Measurements from ENCODE around the gene EEFSEC.

The EEFSEC gene

GRCh38 chr3:128128251-128128650 lies 25.0 kb upstream of the EEFSEC start:
- no peak overlapping the region for H3K4me3 ChIP-seq (ENCODE audit: low read depth in 1 of 2, low read length in 2 of 2)
- no peak overlapping the region for H3K27ac ChIP-seq (ENCODE audit: low read depth, low read length)
- no peaks in the 10 kb centered on the region for H3K36me3 ChIP-seq (ENCODE audit: control insufficient read depth in 1 of 2, insufficient read depth in 2 of 2, low read length in 2 of 2)
- no peaks in the 10 kb centered on the region for H3K27me3 ChIP-seq (ENCODE audit: control insufficient read depth in 1 of 2, insufficient read depth in 2 of 2, low read length in 2 of 2)
- H3K9ac ChIP-seq (ENCODE audit: low read depth in 1 of 2, low read length in 2 of 2) = no peak overlapping the region
- H3K9me3 ChIP-seq (ENCODE audit: control insufficient read depth in 1 of 2, low read length in 2 of 2) = no peaks in the 10 kb centered on the region
- H3K4me1 ChIP-seq (ENCODE audit: control insufficient read depth in 1 of 2, insufficient read depth in 2 of 2, low read length in 2 of 2) = peaks cover 0 to under 1% of the 10 kb centered on the region in 2 donors

- no peak overlapping the region for H3K9ac ChIP-seq (ENCODE audit: low read depth in 1 of 2, low read length in 2 of 2)
- H3K27ac ChIP-seq (ENCODE audit: low read depth, low read length) = no peak overlapping the region
- no peaks in the 10 kb centered on the region for H3K36me3 ChIP-seq (ENCODE audit: control insufficient read depth in 1 of 2, insufficient read depth in 2 of 2, low read length in 2 of 2)
- H3K4me1 ChIP-seq (ENCODE audit: control insufficient read depth in 1 of 2, insufficient read depth in 2 of 2, low read length in 2 of 2) = no peaks in the 10 kb centered on the region
- H3K4me3 ChIP-seq (ENCODE audit: low read depth in 1 of 2, low read length in 2 of 2) = no peak overlapping the region
- H3K27me3 ChIP-seq (ENCODE audit: control insufficient read depth in 1 of 2, insufficient read depth in 2 of 2, low read length in 2 of 2) = no peaks in the 10 kb centered on the region
- no peaks in the 10 kb centered on the region for H3K9me3 ChIP-seq (ENCODE audit: control insufficient read depth in 1 of 2, low read length in 2 of 2)
These were observed 21.2 kb upstream of the EEFSEC start for GRCh38 chr3:128131897-128132646.

GRCh38 chr3:128133273-128133883 lies 19.9 kb upstream of the EEFSEC start:
- no peaks in the 10 kb centered on the region for H3K9me3 ChIP-seq (ENCODE audit: control insufficient read depth in 1 of 2, low read length in 2 of 2)
- no peaks in the 10 kb centered on the region for H3K27me3 ChIP-seq (ENCODE audit: control insufficient read depth in 1 of 2, insufficient read depth in 2 of 2, low read length in 2 of 2)
- H3K4me1 ChIP-seq (ENCODE audit: control insufficient read depth in 1 of 2, insufficient read depth in 2 of 2, low read length in 2 of 2) = no peaks in the 10 kb centered on the region
- H3K36me3 ChIP-seq (ENCODE audit: control insufficient read depth in 1 of 2, insufficient read depth in 2 of 2, low read length in 2 of 2) = no peaks in the 10 kb centered on the region
- H3K9ac ChIP-seq (ENCODE audit: low read depth in 1 of 2, low read length in 2 of 2) = no peak overlapping the region
- no peak overlapping the region for H3K4me3 ChIP-seq (ENCODE audit: low read depth in 1 of 2, low read length in 2 of 2)
- no peak overlapping the region for H3K27ac ChIP-seq (ENCODE audit: low read depth, low read length)

- Histone ChIP-seq H3K9me3 (ENCODE audit: control insufficient read depth in 1 of 2, low read length in 2 of 2) (no peaks in the 10 kb centered on the region), H3K36me3 (ENCODE audit: control insufficient read depth in 1 of 2, insufficient read depth in 2 of 2, low read length in 2 of 2) (peaks cover 0 to 9% of the 10 kb centered on the region in 2 donors), H3K4me3 (ENCODE audit: low read depth in 1 of 2, low read length in 2 of 2) (no peak overlapping the region), H3K4me1 (ENCODE audit: control insufficient read depth in 1 of 2, insufficient read depth in 2 of 2, low read length in 2 of 2) (no peaks in the 10 kb centered on the region), H3K9ac (ENCODE audit: low read depth in 1 of 2, low read length in 2 of 2) (no peak overlapping the region), H3K27me3 (ENCODE audit: control insufficient read depth in 1 of 2, insufficient read depth in 2 of 2, low read length in 2 of 2) (no peaks in the 10 kb centered on the region), H3K27ac (ENCODE audit: low read depth, low read length) (no peak overlapping the region)
These were observed 9.8 kb upstream of the EEFSEC start for GRCh38 chr3:128143496-128143895.

- H3K9me3 ChIP-seq (ENCODE audit: control insufficient read depth in 1 of 2, low read length in 2 of 2) = no peaks in the 10 kb centered on the region
- no peak overlapping the region for H3K4me3 ChIP-seq (ENCODE audit: low read depth in 1 of 2, low read length in 2 of 2)
- no peak overlapping the region for H3K9ac ChIP-seq (ENCODE audit: low read depth in 1 of 2, low read length in 2 of 2)
- H3K36me3 ChIP-seq (ENCODE audit: control insufficient read depth in 1 of 2, insufficient read depth in 2 of 2, low read length in 2 of 2) = peaks cover 0 to 9% of the 10 kb centered on the region in 2 donors
- no peaks in the 10 kb centered on the region for H3K4me1 ChIP-seq (ENCODE audit: control insufficient read depth in 1 of 2, insufficient read depth in 2 of 2, low read length in 2 of 2)
- H3K27ac ChIP-seq (ENCODE audit: low read depth, low read length) = no peak overlapping the region
- no peaks in the 10 kb centered on the region for H3K27me3 ChIP-seq (ENCODE audit: control insufficient read depth in 1 of 2, insufficient read depth in 2 of 2, low read length in 2 of 2)
These were observed 8.6 kb upstream of the EEFSEC start for GRCh38 chr3:128144512-128145187.

- Histone ChIP-seq H3K9ac (ENCODE audit: low read depth in 1 of 2, low read length in 2 of 2) (no peak overlapping the region), H3K4me3 (ENCODE audit: low read depth in 1 of 2, low read length in 2 of 2) (no peak overlapping the region), H3K4me1 (ENCODE audit: control insufficient read depth in 1 of 2, insufficient read depth in 2 of 2, low read length in 2 of 2) (no peaks in the 10 kb centered on the region), H3K36me3 (ENCODE audit: control insufficient read depth in 1 of 2, insufficient read depth in 2 of 2, low read length in 2 of 2) (peaks cover 0 to 9% of the 10 kb centered on the region in 2 donors), H3K27me3 (ENCODE audit: control insufficient read depth in 1 of 2, insufficient read depth in 2 of 2, low read length in 2 of 2) (no peaks in the 10 kb centered on the region), H3K27ac (ENCODE audit: low read depth, low read length) (no peak overlapping the region), H3K9me3 (ENCODE audit: control insufficient read depth in 1 of 2, low read length in 2 of 2) (no peaks in the 10 kb centered on the region)
These were observed 8.0 kb upstream of the EEFSEC start for GRCh38 chr3:128145279-128145678.

- no peak overlapping the region for H3K27ac ChIP-seq (ENCODE audit: low read depth, low read length)
- H3K9ac ChIP-seq (ENCODE audit: low read depth in 1 of 2, low read length in 2 of 2) = no peak overlapping the region
- H3K27me3 ChIP-seq (ENCODE audit: control insufficient read depth in 1 of 2, insufficient read depth in 2 of 2, low read length in 2 of 2) = no peaks in the 10 kb centered on the region
- H3K36me3 ChIP-seq (ENCODE audit: control insufficient read depth in 1 of 2, insufficient read depth in 2 of 2, low read length in 2 of 2) = peaks cover 0 to 9% of the 10 kb centered on the region in 2 donors
- H3K4me1 ChIP-seq (ENCODE audit: control insufficient read depth in 1 of 2, insufficient read depth in 2 of 2, low read length in 2 of 2) = no peaks in the 10 kb centered on the region
- no peaks in the 10 kb centered on the region for H3K9me3 ChIP-seq (ENCODE audit: control insufficient read depth in 1 of 2, low read length in 2 of 2)
- no peak overlapping the region for H3K4me3 ChIP-seq (ENCODE audit: low read depth in 1 of 2, low read length in 2 of 2)
These were observed 7.1 kb upstream of the EEFSEC start for GRCh38 chr3:128146201-128146600.

- Histone ChIP-seq H3K4me1 (ENCODE audit: control insufficient read depth in 1 of 2, insufficient read depth in 2 of 2, low read length in 2 of 2) (peaks cover 4 to 14% of the 10 kb centered on the region in 2 donors), H3K27me3 (ENCODE audit: control insufficient read depth in 1 of 2, insufficient read depth in 2 of 2, low read length in 2 of 2) (no peaks in the 10 kb centered on the region), H3K27ac (ENCODE audit: low read depth, low read length) (no peak overlapping the region), H3K36me3 (ENCODE audit: control insufficient read depth in 1 of 2, insufficient read depth in 2 of 2, low read length in 2 of 2) (peaks cover 0 to 9% of the 10 kb centered on the region in 2 donors), H3K9me3 (ENCODE audit: control insufficient read depth in 1 of 2, low read length in 2 of 2) (no peaks in the 10 kb centered on the region), H3K9ac (ENCODE audit: low read depth in 1 of 2, low read length in 2 of 2) (no peak overlapping the region), H3K4me3 (ENCODE audit: low read depth in 1 of 2, low read length in 2 of 2) (no peak overlapping the region)
These were observed 3.6 kb upstream of the EEFSEC start for GRCh38 chr3:128149650-128150049.

- no peaks in the 10 kb centered on the region for H3K9me3 ChIP-seq (ENCODE audit: control insufficient read depth in 1 of 2, low read length in 2 of 2)
- H3K36me3 ChIP-seq (ENCODE audit: control insufficient read depth in 1 of 2, insufficient read depth in 2 of 2, low read length in 2 of 2) = peaks cover 0 to 5% of the 10 kb centered on the region in 2 donors
- peaks cover 4 to 15% of the 10 kb centered on the region in 2 donors for H3K4me1 ChIP-seq (ENCODE audit: control insufficient read depth in 1 of 2, insufficient read depth in 2 of 2, low read length in 2 of 2)
- H3K4me3 ChIP-seq (ENCODE audit: low read depth in 1 of 2, low read length in 2 of 2) = peak overlapping the region in 1 of 2 donors; percentile 16
- no peaks in the 10 kb centered on the region for H3K27me3 ChIP-seq (ENCODE audit: control insufficient read depth in 1 of 2, insufficient read depth in 2 of 2, low read length in 2 of 2)
- no peak overlapping the region for H3K27ac ChIP-seq (ENCODE audit: low read depth, low read length)
- H3K9ac ChIP-seq (ENCODE audit: low read depth in 1 of 2, low read length in 2 of 2) = no peak overlapping the region
These were observed 1.5 kb upstream of the EEFSEC start for GRCh38 chr3:128151758-128152274.
